Activated CD8-positive, alpha-beta memory T cell treated with anti-CD3 and anti-CD28 coated beads, Interleukin-2, amount 50 U/mL, for 1 hour (primary cell): Measurements from ENCODE around the gene SKIC3.

Source experiments
- DNase-seq: peaks from one replicate; pipeline ENCODE4 v3.0.0-alpha.2; 2020; ENCODE audit errors: extremely low read depth

The SKIC3 gene

GRCh38 chr5:95554647-95555548 lies at the start of gene SKIC3, which contains the start of gene ARSK:
SKIC3 (minus strand) TSS chr5:95554977; CDS start chr5:95547150, 7,827 bp downstream.
ARSK (plus strand) TSS chr5:95555101; CDS start chr5:95555279, 178 bp downstream.
- DNase-seq: peak; percentile 85

- no peak for DNase-seq
Measured at GRCh38 chr5:95600557-95600956, 45.8 kb upstream of the SKIC3 start.

DNA sequence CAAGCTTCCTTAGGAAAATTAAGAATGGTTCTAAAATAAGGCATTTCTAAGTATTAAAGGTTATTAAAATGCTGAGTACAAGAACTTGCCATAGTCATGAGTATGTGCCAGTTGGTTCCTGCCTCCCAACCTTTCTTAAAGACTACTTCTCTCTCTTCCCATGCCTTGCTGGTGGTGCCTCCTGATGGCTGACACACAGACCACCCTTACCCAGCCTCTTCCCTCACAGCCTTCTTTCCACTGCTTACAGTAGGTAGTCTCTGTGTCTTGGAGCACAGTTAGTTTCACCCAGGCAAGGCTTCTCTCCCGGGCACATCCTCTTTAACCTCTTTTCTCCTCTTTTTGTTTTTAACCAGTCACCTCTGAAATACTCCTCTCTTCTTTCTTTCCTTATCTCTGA lies 44.5 kb upstream of the SKIC3 start:
- DNase-seq: no peak

DNA sequence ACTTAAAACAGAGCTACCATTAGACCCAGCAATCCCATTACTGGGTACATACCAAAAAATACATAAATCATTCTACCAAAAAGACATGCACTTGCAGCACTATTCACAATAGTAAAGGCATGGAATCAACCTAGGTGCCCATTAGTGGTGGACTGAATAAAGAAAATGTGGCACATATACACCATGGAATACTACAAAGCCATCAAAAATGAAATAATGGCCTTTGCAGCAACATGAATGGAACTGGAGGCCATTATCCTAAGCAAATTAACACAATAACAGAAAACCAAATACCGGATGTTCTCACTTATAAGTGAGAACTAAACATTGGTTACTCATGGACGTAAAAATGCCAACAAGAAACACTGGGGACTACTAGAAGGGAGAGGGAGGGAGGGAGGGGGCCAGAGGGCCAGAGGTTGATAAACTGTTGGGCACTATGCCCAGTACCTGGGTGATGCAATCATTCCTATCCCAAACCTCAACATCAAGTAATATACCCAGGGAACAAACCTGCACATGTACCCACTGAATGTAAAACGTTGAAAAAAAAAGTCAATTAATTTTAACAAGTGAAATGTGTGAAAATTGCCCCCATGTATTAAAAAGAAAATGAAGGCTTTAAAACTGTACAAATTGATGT lies 40.6 kb upstream of the SKIC3 start:
- no peak for DNase-seq

GRCh38 chr5:95591490-95591901 lies 36.7 kb upstream of the SKIC3 start:
- no peak for DNase-seq

GRCh38 chr5:95590880-95591279 lies 36.1 kb upstream of the SKIC3 start:
- no peak for DNase-seq

GRCh38 chr5:95583992-95584391 lies 29.2 kb upstream of the SKIC3 start:
- no peak for DNase-seq

DNA sequence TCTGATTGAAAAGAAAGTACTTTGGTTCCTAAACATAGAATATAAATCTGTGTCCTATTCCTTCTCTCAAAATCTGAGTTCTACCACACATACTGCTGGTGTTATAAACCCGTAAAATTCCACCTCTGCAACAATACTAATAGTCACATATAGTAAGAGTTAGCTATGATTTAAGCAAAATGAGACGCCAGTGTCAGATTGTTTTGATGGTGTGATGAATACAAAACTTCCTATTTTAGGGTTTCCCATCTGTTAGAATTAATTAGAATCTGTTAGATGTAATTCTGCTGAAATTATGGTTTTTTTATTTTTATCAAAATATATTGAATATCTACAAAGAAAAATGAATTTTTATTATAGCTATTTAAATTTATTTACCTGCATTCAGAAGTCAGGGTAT lies 26.8 kb upstream of the SKIC3 start:
- no peak for DNase-seq

DNA sequence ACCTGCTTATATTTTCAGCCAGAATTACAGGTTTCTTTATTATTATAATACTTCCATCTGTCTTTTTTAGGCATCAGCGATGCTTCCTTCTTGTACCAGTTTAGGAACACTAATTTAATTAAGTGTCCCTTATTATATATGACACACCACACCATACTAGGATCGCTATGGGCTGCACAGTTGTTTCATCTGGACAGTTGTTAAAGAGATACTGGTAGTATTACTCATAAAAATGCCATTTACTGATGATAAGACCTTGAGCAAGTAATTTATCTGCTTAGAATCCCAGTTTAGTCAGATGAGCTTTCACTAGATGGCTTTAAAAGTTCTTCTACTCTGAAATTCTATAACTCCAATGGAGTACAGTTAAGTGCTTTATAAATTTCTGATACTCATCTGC lies 17.2 kb upstream of the SKIC3 start:
- no peak for DNase-seq

- DNase-seq: no peak
Measured at GRCh38 chr5:95565280-95565920, 10.6 kb upstream of the SKIC3 start.

- no peak for DNase-seq
Measured at GRCh38 chr5:95564450-95564849, 9.7 kb upstream of the SKIC3 start.

GRCh38 chr5:95563367-95563766 lies 8.6 kb upstream of the SKIC3 start:
- no peak for DNase-seq

DNA sequence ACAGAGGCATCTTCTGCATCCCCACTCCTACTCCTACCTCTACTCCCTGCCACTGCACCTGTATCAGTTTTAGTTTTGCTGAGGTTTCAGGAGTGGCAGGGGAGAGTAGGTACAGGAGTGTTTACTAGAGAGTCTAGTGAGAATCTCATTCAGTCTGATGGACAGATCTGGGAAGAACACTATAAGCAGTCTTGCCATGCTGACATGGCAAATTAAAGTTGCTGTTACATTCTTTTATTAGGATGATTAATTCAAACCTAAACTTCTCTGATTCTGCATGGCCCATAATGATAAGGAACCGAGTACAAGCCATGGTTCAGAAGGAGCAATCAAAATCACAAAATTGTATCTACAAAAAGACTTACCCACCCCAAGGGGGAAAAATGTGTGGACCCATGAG lies 7.5 kb upstream of the SKIC3 start:
- DNase-seq: no peak

GRCh38 chr5:95557841-95558240 lies 3.1 kb upstream of the SKIC3 start:
- no peak for DNase-seq

- DNase-seq: no peak
Measured at GRCh38 chr5:95555553-95555952, 776 bp upstream of the SKIC3 start.

DNA sequence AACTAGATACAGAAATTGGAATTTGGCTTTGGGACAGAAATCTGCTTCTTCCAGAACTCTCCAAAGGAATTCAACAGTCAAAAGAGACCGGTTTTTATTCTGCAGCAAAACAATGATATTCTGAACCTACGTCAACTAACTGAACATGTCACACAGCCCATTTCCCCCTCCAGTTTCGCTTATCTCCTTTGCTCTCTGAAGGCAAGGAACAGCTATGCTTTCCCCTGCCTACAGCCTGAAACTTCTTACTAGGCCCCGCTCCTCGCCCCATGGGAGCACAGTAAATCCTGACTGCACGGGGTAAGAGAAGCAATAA lies 488 bp downstream of the SKIC3 start:
- no peak for DNase-seq

- no peak for DNase-seq
Measured at GRCh38 chr5:95549030-95549429, 5.7 kb downstream of the SKIC3 start.

DNA sequence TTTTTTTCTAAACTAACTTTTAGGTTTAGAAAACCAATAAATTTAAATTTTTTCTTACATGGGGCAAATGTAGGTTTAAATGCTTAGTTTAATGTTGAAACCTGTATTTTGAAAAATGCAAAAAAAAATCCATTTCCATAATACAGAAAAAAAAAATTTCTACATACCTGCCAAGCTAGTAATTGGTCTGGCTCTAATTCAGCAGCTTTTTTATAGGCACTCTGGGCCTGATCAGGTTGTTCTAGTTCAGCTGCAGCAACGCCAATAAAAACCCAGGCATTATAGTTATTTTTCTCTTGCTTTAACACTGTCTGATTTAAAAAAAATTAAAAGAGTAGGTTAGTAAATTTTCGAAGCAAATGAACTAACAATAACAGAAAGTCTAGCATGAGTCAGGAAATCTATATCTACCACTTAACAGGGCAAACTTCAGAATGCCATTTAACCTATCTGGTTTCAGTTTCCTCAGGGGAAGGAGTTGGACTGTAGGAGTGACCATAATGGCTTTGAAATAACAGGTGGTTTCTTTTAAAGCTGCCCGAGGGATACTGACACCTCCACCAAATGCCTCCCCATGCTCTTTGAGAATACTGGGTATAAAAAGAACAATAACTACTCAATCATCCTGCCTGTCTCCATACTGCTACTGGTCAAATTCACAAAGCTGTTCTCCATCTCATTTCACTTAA lies 11.6 kb downstream of the SKIC3 start:
- no peak for DNase-seq

- no peak for DNase-seq
Measured at GRCh38 chr5:95537501-95537900, 17.3 kb downstream of the SKIC3 start.

DNA sequence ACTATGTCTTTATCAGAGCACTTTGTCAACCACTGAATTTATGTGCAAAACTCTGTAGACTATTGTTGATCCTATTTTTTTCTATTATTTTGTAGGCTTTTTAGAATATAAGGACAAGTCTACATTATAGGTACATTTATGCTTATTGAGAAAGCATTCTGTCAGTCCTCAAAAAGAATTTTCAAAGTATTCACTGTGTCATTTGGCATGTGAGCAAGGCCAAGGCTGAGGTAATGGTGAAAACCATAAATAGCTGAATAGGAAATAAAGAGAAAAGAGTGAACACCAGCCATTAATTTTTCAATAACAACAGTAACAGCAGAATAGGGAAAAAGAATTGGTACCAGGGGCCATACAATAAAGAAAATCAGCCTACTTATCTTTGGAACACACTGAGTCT lies 21.0 kb downstream of the SKIC3 start:
- no peak for DNase-seq

GRCh38 chr5:95533106-95533505 lies 21.7 kb downstream of the SKIC3 start:
- DNase-seq: no peak

GRCh38 chr5:95532415-95532814 lies 22.4 kb downstream of the SKIC3 start:
- DNase-seq: no peak
